ENCODE data around the gene IRX2. TPM values are rescaled to one million over a fixed set of nuclear protein-coding genes. Genes with fewer than 3 reads are reported as not detected.

Gene IRX2
- total and polyA plus RNA-seq, 10 of the 15 experiments (the other 5 are each of a cell fraction or from before 2014, with no cell fraction given) = not detected

GRCh38 chr5:2725980-2726765 is 25.3 kb downstream of the IRX2 start:
- BruUV-seq (replicated peaks) = no TSS peak
- intact Hi-C loops (cut with micrococcal nuclease; ENCODE audit: unreplicated experiment) = no loop called here
- H3K4me1 ChIP-seq (ENCODE audit: control insufficient read depth, insufficient read depth, low read length) = no peaks in the 10 kb centered on the region
- no peaks in the 10 kb centered on the region for H3K36me3 ChIP-seq (ENCODE audit: control insufficient read depth in 2 of 2, insufficient read depth in 2 of 2, low read length in 1 of 2)
- WGBS (ENCODE audit: insufficient coverage, insufficient replicate concordance, low lambda C conversion rate, missing lambda C conversion rate) = 55% methylated on average over 23 of the region's 23 CpGs
- no peaks in the 10 kb centered on the region for H3K27me3 ChIP-seq (replicated peaks in 1 of 2; ENCODE audit: control insufficient read depth in 2 of 2, insufficient read depth in 2 of 2, low read length in 1 of 2)
- in situ Hi-C loops (cut with MboI) = no loop called here
- H3K9me3 ChIP-seq (replicated peaks; ENCODE audit: control insufficient read depth, insufficient read depth, low read length) = no peaks in the 10 kb centered on the region; the same call in 2 of the 3 replicates
- TF ChIP-seq PAX5 (IDR thresholded peaks at IDR 0.05; ENCODE audit: borderline replicate concordance, low read depth, low read length) (no peak), HCFC1 (IDR thresholded peaks at IDR 0.05; ENCODE audit: low read length) (no peak), IRF4 (IDR thresholded peaks at IDR 0.05; ENCODE audit: low read depth, low read length) (no peak), BCL11A (IDR thresholded peaks at IDR 0.05; ENCODE audit: low read depth, low read length) (no peak)
- ChIA-PET RAD21 (ENCODE audit: unreplicated experiment) (no interaction called here), SMC1A (ENCODE audit: uncharacterized antibody, unreplicated experiment) (no interaction called here), CTCF (no interaction called here), POLR2A (no interaction called here)
- no peak overlapping the region for H3K27ac ChIP-seq (ENCODE audit: control insufficient read depth, insufficient read depth)
- no peaks in the 10 kb centered on the region for H4K20me1 ChIP-seq (ENCODE audit: control insufficient read depth, insufficient read depth)
- H3K4me3 ChIP-seq = no peak overlapping the region
- DNase-seq (ENCODE audit: low read depth, low spot score) = no peak
- ATAC-seq = no peak
- no peak overlapping the region for H2AFZ ChIP-seq (ENCODE audit: control insufficient read depth, low read depth, low read length)
- no peaks in the 10 kb centered on the region for H3K79me2 ChIP-seq (ENCODE audit: control insufficient read depth, insufficient read depth, low read length)
- no peak overlapping the region for H3K4me2 ChIP-seq (ENCODE audit: control insufficient read depth, insufficient read depth)
- no peak overlapping the region for H3K9ac ChIP-seq (ENCODE audit: control insufficient read depth, insufficient read depth, low read length)
- no peak for FAIRE-seq

- in situ Hi-C loops (cut with MboI) (no loop called here), intact Hi-C loops (cut with micrococcal nuclease; ENCODE audit: unreplicated experiment) (no loop called here)
- Histone ChIP-seq H3K4me2 (ENCODE audit: control insufficient read depth, insufficient read depth) (no peak overlapping the region), H3K9me3 (replicated peaks; ENCODE audit: control insufficient read depth, insufficient read depth, low read length) (no peaks in the 10 kb centered on the region; the same call in 2 of the 3 replicates), H2AFZ (ENCODE audit: control insufficient read depth, low read depth, low read length) (no peak overlapping the region), H3K4me3 (no peak overlapping the region), H3K9ac (ENCODE audit: control insufficient read depth, insufficient read depth, low read length) (no peak overlapping the region), H3K4me1 (ENCODE audit: control insufficient read depth, insufficient read depth, low read length) (no peaks in the 10 kb centered on the region), H3K36me3 (ENCODE audit: control insufficient read depth in 2 of 2, insufficient read depth in 2 of 2, low read length in 1 of 2) (no peaks in the 10 kb centered on the region), H3K79me2 (ENCODE audit: control insufficient read depth, insufficient read depth, low read length) (no peaks in the 10 kb centered on the region), H4K20me1 (ENCODE audit: control insufficient read depth, insufficient read depth) (no peaks in the 10 kb centered on the region), H3K27me3 (replicated peaks in 1 of 2; ENCODE audit: control insufficient read depth in 2 of 2, insufficient read depth in 2 of 2, low read length in 1 of 2) (no peaks in the 10 kb centered on the region), H3K27ac (ENCODE audit: control insufficient read depth, insufficient read depth) (no peak overlapping the region)
- POLR2A ChIA-PET = no interaction called here
- FAIRE-seq (no peak), ATAC-seq (no peak), DNase-seq (ENCODE audit: low read depth, low spot score) (no peak)
- 13% methylated on average over 5 of the region's 5 CpGs for WGBS (ENCODE audit: insufficient coverage, insufficient replicate concordance, low lambda C conversion rate, missing lambda C conversion rate)
- no peak for TF ChIP-seq EGR1 (IDR thresholded peaks at IDR 0.05; ENCODE audit: borderline replicate concordance in 1 of 2, low read depth in 2 of 2, low read length in 2 of 2)
- no peak for TF ChIP-seq ZBTB40 (IDR thresholded peaks at IDR 0.05; ENCODE audit: borderline replicate concordance)
- no peak for TF ChIP-seq E2F4 (IDR thresholded peaks at IDR 0.05; ENCODE audit: low read depth, low read length)
- TF ChIP-seq RCOR1 (conservative IDR thresholded peaks at IDR 0.05; ENCODE audit: low read depth, low read length) = no peak
- TF ChIP-seq EZH2 (IDR thresholded peaks at IDR 0.05; ENCODE audit: borderline replicate concordance, control insufficient read depth, low read depth, low read length) = no peak
- no peak for TF ChIP-seq MLLT1 (IDR thresholded peaks at IDR 0.05)
- TF ChIP-seq IKZF2 (IDR thresholded peaks at IDR 0.05) = no peak
- BruUV-seq (replicated peaks) = no TSS peak
- RAD21 ChIA-PET (ENCODE audit: unreplicated experiment) = no interaction called here
- CTCF ChIA-PET = no interaction called here
- SMC1A ChIA-PET (ENCODE audit: uncharacterized antibody, unreplicated experiment) = no interaction called here
These were observed 26.6 kb downstream of the IRX2 start for GRCh38 chr5:2724831-2725230.
